GM12801 (cell line): Measurements from ENCODE around the gene PRSS33.

ENCODE experiments used
- TF ChIP-seq, protein P1 (sequence below): IDR thresholded peaks from one replicate; pipeline ENCODE4 v1.5.1; 2011; ENCODE audit warnings: control low read depth; ENCODE audit not compliant: insufficient read length; ENCODE audit errors: extremely low read depth

The PRSS33 gene

DNA sequence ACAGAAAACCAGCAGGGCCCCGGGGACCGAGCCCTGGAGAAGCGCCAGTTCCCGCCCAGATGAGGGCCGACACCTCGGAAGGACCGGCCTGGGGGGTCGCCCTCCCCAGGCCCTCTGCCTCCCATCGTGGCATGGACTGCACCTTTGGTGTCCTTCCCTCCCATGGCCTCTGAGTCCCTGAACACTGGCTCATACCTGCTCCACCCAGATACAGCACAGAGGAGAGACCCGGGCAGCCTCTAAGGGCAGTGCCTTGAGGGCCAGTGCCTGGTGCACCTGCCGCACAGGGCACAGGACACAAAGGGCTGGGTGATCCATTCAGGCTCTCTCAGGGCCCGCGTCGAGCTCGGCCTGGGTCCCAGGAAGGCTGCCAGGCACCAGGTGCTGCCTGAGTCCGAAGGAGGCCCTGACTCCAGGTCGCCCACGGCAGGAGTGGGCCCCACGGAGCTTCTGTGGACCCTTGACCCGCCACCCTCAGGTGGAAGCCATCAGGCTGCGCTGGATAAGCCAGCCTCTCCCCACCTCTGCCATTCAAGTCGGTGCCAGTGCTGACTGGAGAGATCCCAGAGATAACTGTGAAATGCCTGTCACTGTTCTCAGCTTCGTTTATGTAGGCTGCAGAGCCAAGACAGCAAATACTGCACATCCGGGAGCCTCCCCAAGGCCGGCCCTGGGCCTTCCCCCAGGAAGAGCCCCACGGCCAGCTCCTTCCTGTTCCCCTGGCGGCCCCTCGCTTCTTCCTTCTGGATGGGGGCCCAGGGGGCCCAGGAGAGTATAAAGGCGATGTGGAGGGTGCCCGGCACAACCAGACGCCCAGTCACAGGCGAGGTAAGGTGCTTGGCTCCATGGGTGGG is 42.4 kb upstream of the PRSS33 start, which contains the start of gene ZG16B:
Gene ZG16B, plus strand, starts transcription at position 803 of the 854 bp plus-strand sequence. CDS start 139 bp downstream, outside the sequence.
- TF ChIP-seq, protein P1, sequence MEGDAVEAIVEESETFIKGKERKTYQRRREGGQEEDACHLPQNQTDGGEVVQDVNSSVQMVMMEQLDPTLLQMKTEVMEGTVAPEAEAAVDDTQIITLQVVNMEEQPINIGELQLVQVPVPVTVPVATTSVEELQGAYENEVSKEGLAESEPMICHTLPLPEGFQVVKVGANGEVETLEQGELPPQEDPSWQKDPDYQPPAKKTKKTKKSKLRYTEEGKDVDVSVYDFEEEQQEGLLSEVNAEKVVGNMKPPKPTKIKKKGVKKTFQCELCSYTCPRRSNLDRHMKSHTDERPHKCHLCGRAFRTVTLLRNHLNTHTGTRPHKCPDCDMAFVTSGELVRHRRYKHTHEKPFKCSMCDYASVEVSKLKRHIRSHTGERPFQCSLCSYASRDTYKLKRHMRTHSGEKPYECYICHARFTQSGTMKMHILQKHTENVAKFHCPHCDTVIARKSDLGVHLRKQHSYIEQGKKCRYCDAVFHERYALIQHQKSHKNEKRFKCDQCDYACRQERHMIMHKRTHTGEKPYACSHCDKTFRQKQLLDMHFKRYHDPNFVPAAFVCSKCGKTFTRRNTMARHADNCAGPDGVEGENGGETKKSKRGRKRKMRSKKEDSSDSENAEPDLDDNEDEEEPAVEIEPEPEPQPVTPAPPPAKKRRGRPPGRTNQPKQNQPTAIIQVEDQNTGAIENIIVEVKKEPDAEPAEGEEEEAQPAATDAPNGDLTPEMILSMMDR: no peak

DNA sequence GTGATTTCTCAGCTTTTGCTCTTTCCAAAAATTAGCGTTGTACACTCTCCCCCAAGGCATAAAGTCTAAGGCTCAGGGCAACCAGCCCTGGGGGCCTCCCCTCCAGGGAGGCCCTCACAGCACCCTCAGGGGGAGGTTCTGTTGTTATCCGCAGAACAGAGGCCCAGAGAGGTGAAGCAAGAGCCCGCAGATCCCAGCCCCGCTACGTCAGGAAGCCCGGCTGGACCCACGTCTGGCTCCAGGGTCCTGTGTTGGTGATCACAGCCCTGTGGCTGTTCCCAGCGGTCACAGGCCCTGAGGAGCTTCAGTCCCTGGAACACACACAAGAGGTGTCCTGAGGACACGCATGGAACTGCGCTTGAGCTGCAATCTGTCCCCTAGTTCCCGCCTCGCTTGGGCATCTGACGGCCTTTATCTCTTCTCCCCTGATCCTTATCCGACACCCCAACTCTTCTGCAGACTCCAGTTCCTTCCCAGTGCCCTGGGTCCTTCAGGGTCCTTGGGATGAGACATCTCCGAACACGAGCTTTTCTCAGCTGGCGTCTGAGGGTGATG is 41.6 kb upstream of the PRSS33 start:
- TF ChIP-seq, protein P1: no peak

DNA sequence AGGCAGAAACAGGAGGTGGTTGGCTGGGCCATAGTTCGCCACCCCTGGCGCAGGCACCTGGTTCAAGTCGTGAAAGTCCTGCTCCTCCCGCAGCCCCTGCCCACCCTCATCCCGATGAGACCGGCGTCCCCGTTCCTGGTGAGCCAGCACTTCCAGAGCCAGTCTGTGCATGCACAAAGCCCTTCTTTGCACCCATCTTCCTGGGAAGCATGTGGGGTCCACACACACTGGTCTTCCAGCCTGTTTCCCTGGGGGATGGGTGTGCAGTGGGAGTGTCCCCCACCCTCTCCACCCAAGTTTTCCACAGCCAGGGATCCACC is 41.1 kb upstream of the PRSS33 start:
- TF ChIP-seq, protein P1: no peak

DNA sequence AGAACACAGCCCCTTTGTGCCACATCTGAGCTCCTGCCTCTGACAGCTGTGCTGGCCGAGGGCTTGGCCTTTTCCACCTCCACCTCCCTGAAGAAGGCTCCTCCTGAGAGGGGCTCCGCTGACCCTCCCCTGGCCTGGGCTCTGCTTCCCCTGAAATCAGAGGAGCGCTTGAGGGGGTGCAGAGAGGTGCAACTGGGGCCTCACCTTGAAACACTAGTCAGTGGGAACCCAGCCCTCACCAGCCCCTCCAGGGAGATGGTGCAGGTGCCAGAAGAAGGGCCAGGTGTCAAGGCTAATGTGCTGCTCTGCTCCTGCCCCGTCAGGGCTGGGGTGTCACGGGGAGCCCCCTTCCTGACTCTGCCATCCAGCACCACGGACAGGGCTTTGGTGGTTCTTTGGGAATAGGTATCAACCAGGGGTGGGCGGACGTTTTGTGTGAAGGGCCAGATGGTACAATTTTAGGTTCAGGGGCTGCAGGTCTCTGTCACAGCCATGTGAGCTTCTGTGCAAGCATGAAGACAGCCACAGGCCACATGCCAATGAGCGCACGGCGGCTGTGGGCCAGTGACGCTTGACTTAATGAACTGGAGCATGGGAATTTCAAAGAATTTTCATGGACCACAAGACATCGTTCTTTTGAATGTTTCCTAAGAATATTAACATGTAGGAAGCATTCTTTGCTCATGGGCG is 40.6 kb upstream of the PRSS33 start:
- TF ChIP-seq, protein P1: no peak

DNA sequence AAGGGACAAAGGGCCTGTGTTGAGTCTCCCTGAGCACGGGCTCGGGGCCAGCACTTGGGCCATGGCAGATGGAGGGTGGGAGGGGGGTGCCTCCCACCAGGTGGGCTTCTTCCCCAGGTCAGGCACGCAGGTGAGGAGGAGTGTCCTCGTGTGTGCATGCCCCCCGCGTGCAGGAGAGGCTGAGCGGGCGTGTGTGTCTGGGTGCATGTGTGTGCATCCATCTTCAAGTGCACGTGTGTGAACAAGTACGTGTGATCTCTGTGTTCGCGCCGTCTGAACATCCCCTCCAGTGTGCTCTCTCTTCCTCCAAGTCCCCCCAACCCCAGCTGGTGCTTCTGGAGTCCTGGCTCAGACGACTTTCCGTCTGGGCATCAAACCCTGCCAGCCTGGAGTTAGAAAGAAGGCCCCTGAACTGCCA is 40.0 kb upstream of the PRSS33 start:
- TF ChIP-seq, protein P1: no peak

DNA sequence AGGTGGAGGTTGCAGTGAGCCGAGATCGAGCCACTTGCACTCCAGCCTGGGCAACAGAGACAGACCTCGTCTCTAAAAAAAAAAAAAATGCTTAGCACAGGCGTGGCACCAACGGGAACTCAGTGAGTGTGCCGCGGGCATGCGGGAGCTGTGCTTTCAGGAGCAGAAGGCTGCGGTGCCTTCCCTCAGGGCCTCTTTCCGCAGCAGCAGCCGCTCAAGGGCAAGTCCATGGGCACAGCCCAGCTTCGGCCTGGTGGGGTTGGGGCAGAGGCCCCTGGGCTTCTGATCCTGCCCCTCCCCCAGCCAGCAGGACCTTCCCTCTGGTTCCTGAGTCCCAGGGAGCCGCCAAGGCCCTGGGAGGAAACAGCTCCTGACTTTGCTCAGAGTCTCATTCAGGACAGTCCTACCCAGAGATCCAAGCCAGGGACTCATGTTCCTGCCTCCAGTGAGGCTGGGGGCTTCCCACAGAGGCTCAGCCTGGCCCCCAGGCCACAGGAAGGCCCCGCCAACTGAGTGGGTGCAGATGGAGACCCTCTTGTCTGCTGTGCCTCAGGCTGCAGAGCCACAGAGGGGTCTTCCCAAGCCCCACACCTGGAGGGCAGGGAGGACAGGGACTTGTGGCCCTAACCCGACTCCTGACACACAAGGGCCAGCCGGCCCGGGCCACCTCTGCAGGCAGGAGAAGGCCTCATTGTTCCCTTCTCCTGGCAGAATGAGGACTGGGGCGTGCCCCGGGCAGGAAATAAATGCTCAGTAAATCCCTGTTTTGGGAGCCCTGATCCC is 39.4 kb upstream of the PRSS33 start:
- TF ChIP-seq, protein P1: no peak

DNA sequence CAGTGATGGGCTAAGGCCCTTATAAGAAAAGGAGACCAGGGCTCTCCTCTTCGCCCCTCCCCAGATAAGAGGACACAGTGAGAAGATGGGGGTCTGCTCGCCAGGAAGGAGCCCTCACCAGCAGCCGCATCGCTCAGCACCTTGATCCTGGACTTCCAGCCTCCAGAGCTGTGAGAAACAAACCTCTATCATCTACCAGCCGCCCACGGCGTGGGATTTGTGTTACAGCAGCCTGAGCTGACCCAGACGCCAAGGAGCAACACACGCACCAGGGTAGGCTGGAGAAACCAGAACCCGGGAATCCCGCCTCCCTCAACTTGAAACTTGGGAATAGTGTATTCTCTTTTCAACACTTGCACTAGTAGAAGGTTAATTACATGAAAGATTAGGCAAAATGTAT is 38.5 kb upstream of the PRSS33 start:
- TF ChIP-seq, protein P1: no peak
